ENCODE data around the gene NMBR. TPM values are rescaled to one million over a fixed set of nuclear protein-coding genes. Genes with fewer than 3 reads are reported as not detected.

Gene NMBR
- polyA plus RNA-seq, 1 donor from 2014 or later = not detected

DNA sequence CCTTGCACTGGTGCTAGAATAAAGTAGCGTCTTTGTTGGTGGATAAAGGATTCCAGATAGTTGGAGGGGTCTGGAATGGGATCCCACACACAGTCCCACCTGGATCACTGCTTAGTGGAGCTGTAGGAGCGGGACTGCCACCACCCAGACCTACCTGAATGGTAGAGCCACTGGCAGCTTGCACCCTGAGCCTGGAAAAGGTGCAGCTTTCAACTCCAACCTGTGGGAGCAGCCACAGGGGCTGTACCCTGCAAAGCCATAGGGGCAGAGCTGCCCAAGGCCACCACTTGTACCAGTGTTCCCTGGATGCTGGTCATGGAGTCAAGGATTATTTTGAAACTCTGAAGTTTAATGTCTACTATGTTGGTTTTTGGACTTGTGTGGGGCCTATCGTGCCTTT, 27.1 kb upstream of the NMBR start:
- Histone ChIP-seq H3K27ac (ENCODE audit: low read length) (no peak overlapping the region), H2AFZ (ENCODE audit: low read depth, low read length) (no peak overlapping the region), H3K27me3 (ENCODE audit: insufficient read depth, low read depth, low read length) (no peaks in the 10 kb centered on the region), H3K79me2 (replicated peaks; ENCODE audit: insufficient read depth, low read length) (no peaks in the 10 kb centered on the region), H3K9me2 (ENCODE audit: insufficient read depth, low read length) (no peaks in the 10 kb centered on the region), H3K9me3 (ENCODE audit: low read length) (no peaks in the 10 kb centered on the region), H4K20me1 (ENCODE audit: insufficient read depth) (no peaks in the 10 kb centered on the region), H3K4me2 (ENCODE audit: low read length) (no peak overlapping the region), H3K9ac (ENCODE audit: low read length) (no peak overlapping the region), H3K36me3 (ENCODE audit: insufficient read depth, low read length) (no peaks in the 10 kb centered on the region), H3F3A (ENCODE audit: insufficient read depth, low read length, poor library complexity, severe bottlenecking) (no peaks in the 10 kb centered on the region), H3K4me3 (ENCODE audit: low read length) (no peak overlapping the region)
- TF ChIP-seq POLR2AphosphoS5 (IDR thresholded peaks at IDR 0.05) (no peak), SMC3 (conservative IDR thresholded peaks at IDR 0.05; ENCODE audit: poor library complexity) (no peak), MXI1 (conservative IDR thresholded peaks at IDR 0.05; ENCODE audit: poor library complexity, severe bottlenecking) (no peak), RAD21 (conservative IDR thresholded peaks at IDR 0.05) (no peak), EP300 (conservative IDR thresholded peaks at IDR 0.05; ENCODE audit: poor library complexity, severe bottlenecking) (no peak)
- TF ChIP-seq, protein P1, sequence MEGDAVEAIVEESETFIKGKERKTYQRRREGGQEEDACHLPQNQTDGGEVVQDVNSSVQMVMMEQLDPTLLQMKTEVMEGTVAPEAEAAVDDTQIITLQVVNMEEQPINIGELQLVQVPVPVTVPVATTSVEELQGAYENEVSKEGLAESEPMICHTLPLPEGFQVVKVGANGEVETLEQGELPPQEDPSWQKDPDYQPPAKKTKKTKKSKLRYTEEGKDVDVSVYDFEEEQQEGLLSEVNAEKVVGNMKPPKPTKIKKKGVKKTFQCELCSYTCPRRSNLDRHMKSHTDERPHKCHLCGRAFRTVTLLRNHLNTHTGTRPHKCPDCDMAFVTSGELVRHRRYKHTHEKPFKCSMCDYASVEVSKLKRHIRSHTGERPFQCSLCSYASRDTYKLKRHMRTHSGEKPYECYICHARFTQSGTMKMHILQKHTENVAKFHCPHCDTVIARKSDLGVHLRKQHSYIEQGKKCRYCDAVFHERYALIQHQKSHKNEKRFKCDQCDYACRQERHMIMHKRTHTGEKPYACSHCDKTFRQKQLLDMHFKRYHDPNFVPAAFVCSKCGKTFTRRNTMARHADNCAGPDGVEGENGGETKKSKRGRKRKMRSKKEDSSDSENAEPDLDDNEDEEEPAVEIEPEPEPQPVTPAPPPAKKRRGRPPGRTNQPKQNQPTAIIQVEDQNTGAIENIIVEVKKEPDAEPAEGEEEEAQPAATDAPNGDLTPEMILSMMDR (IDR thresholded peaks at IDR 0.05; ENCODE audit: poor library complexity, severe bottlenecking) = no peak

DNA sequence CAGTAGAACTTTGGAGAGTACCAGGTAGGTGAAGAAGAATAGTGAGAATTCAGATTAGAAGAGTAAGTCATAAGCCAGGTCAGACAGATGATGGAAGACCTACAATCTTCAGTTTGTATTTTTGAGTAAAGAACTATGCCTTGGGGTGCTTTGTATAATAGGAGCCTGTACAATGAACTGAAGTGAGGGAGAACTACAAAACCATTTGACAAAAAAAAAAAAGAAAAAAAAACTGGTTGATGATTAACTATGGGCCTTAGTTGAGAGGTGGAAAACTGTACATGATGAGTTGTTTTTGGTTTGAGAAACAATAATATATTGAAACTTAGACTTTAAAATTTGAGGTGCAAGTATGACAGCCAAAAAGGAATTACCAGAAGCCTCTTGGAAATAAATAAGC, 25.8 kb upstream of the NMBR start:
- Histone ChIP-seq H3K9ac (ENCODE audit: low read length) (no peak overlapping the region), H3K4me3 (ENCODE audit: low read length) (no peak overlapping the region), H3F3A (ENCODE audit: insufficient read depth, low read length, poor library complexity, severe bottlenecking) (no peaks in the 10 kb centered on the region), H3K27ac (ENCODE audit: low read length) (no peak overlapping the region), H3K27me3 (ENCODE audit: insufficient read depth, low read depth, low read length) (no peaks in the 10 kb centered on the region), H3K36me3 (ENCODE audit: insufficient read depth, low read length) (no peaks in the 10 kb centered on the region), H3K79me2 (replicated peaks; ENCODE audit: insufficient read depth, low read length) (no peaks in the 10 kb centered on the region), H2AFZ (ENCODE audit: low read depth, low read length) (no peak overlapping the region), H3K4me2 (ENCODE audit: low read length) (no peak overlapping the region), H4K20me1 (ENCODE audit: insufficient read depth) (no peaks in the 10 kb centered on the region), H3K9me3 (ENCODE audit: low read length) (no peaks in the 10 kb centered on the region), H3K9me2 (ENCODE audit: insufficient read depth, low read length) (no peaks in the 10 kb centered on the region)
- TF ChIP-seq, protein P2, sequence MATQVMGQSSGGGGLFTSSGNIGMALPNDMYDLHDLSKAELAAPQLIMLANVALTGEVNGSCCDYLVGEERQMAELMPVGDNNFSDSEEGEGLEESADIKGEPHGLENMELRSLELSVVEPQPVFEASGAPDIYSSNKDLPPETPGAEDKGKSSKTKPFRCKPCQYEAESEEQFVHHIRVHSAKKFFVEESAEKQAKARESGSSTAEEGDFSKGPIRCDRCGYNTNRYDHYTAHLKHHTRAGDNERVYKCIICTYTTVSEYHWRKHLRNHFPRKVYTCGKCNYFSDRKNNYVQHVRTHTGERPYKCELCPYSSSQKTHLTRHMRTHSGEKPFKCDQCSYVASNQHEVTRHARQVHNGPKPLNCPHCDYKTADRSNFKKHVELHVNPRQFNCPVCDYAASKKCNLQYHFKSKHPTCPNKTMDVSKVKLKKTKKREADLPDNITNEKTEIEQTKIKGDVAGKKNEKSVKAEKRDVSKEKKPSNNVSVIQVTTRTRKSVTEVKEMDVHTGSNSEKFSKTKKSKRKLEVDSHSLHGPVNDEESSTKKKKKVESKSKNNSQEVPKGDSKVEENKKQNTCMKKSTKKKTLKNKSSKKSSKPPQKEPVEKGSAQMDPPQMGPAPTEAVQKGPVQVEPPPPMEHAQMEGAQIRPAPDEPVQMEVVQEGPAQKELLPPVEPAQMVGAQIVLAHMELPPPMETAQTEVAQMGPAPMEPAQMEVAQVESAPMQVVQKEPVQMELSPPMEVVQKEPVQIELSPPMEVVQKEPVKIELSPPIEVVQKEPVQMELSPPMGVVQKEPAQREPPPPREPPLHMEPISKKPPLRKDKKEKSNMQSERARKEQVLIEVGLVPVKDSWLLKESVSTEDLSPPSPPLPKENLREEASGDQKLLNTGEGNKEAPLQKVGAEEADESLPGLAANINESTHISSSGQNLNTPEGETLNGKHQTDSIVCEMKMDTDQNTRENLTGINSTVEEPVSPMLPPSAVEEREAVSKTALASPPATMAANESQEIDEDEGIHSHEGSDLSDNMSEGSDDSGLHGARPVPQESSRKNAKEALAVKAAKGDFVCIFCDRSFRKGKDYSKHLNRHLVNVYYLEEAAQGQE (IDR thresholded peaks at IDR 0.05; ENCODE audit: borderline replicate concordance) = no peak
- no peak for TF ChIP-seq SMC3 (conservative IDR thresholded peaks at IDR 0.05; ENCODE audit: poor library complexity)
- no peak for TF ChIP-seq POLR2AphosphoS5 (IDR thresholded peaks at IDR 0.05)
- no peak for TF ChIP-seq RAD21 (conservative IDR thresholded peaks at IDR 0.05)
- TF ChIP-seq EZH2 (IDR thresholded peaks at IDR 0.05; ENCODE audit: borderline replicate concordance, insufficient read depth, low read length, poor library complexity, severe bottlenecking) = no peak
- TF ChIP-seq, protein P1 (IDR thresholded peaks at IDR 0.05; ENCODE audit: poor library complexity, severe bottlenecking) = no peak
- no peak for TF ChIP-seq EP300 (conservative IDR thresholded peaks at IDR 0.05; ENCODE audit: poor library complexity, severe bottlenecking)

Measured in neural cell (in vitro differentiated cells).